NCI-H345 treated with DMSO at 0.1 percent for 48 hours (cell line): ENCODE data around the gene SLC51A.

Experiments
- DNase-seq: peaks from one replicate; lab custom pipeline; 2025; ENCODE audit not compliant: unreplicated experiment; lab: John Stamatoyannopoulos, UW

Gene SLC51A

DNA sequence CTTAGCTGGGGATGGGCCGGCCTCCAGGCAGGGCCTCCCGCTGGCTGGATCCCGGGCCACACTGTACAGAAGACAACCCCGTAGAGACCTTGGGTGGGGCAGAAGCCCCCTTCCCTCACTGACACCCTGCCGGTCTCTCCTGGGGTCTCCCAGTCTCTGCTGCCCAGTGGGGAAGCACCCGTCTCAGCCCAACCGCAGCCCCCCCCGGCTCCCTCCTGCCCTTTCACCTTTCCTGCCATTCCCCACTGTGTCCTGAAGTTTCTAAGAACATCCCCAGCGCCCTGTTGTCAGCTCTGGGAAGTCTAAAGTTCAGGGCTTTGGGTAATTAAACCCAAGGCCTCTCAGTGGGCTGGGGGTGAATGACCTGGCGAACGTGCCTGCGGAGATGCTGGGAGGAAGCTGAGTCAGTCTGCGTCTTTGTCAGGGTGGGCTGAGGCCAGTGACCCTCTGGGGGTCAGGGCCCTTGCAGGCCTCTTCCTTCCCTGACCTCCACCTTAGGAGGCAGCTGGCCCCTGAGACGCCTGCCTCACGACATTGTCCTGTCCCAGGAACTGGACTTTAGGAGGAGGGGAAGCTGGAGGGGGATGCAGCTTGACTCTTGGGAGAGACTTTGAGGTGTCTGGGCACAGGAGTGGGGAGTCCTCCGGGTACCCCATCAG, 1.4 kb upstream of the SLC51A start:
- no peak for DNase-seq

DNA sequence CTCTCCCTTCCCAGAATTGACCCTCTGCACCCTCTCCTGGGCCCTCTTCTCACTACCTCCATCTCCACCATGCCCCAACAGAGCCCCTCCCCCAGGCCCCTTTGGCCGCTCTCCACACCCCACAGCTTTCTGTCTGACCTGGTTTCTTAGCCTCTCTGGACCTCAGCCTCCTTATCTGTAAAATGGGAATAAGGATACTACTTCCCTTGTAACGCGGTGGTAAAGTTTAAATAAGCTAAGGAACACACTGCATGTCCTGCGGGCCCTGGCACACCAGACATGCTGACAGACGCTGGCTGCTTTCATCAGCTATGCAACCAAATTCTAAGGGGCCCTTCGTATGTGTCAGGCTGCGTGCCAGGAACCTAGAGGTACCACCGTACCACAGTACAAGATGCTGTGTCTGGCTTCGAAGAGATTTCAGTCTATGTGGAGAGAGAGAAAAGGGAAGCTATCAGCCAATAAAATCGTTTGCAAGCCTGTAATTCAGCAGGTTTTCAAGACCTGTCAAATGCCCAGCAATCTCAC, 777 bp upstream of the SLC51A start:
- DNase-seq: no peak

DNA sequence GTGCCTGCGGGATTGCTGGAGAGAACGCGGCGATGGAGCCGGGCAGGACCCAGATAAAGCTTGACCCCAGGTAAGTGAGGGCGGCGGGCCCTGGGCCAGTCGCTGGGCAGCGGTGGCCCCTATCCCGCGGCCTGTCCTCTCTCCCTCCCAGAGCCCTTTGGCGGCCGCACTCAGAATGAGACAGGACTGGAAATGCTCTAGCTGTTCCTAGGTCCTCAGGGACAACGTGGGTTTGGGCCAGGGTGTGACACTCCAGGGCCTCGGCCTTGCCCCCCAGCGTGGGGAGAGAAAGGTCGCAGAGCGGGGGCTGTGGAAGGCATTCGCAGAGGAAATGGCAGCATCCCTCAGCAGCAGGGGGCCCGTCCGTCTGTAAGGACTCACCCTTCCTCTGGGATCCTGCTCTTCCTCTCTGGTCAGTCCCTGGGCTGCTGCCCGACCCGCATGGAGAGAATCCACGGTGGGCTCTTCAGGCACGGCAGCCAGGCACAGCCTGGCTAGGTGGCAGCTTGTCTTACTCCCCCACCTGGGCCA, 412 bp downstream of the SLC51A start:
- DNase-seq: no peak

- DNase-seq: no peak
These were observed 1.2 kb downstream of the SLC51A start for GRCh38 chr3:196217307-196218154.

GRCh38 chr3:196218155-196218712, 1.9 kb downstream of the SLC51A start:
- DNase-seq: no peak

DNA sequence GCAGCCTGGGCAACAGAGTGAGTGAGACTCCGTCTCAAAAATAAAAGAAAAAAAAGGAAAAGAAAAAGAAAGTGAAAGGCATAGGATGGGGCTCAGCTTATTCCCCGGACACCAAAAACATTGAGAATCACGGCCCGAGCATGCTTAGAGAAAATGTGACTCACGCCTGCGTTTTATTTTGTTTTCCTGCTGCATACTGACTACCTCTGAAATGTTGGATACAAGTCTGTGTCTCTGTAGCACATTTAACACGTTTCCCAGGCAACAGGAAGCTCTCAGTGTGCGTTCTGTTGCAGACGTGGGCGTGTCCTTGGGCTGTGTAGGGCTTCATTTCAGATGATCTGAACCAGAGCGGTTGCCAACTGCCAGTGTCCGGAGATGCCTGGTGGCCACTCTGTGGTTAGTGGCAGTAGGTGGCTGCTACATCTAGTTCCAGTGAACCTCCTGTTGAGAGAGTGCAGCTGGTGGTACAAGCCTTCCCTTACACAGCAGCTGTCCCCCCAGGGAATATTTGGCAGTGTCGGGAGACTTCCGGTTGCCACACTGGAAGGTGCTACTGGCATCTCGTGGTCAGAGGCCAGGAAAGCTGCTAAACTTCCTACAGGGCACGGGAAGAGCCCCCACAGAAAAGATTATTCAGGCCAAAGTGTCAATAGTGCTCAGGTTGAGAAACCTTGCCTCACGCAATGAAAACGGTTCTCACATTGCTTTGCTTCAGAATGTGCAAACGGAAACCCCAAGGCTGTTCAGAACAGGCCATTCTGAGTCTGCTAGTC, 3.0 kb downstream of the SLC51A start:
- DNase-seq: peak; percentile 47

DNA sequence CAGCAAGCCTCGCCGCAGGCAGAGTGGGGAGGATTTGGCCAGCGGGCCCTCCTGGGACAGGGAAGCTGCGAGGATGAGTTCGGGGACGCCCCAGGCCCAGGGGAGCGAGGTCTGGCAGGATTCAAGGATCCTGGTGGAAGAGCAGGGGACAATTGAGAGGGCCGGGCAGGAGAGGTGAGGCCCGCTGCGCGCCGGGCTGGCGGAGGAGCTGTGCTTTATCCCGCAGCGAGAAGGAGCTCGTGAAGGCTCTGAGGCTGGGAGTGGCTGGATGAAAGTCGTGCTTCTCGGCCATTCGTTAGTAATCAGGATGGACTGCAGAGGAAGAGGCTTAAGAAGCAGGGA, 3.6 kb downstream of the SLC51A start:
- DNase-seq: no peak

DNA sequence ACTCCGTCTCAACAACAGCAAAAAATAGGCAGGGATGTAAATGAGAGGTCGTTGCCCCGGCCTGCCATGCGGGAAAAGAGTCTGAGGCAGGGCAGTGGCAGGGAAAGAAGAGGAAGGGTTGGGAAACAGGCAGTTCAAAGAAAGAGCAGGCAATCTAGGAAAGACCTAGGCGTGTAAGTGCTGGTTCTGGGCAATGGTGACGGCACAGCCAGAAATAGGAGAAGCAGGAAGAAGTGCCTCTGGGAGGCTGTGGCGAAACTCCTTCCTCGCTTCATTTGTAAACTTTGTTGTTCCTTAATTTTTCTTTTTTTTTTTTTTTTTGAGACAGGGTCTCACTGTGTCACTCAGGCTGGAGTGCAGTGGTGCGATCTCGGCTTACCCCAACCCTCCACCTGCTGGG, 4.3 kb downstream of the SLC51A start:
- no peak for DNase-seq

GRCh38 chr3:196220991-196221390, 4.7 kb downstream of the SLC51A start:
- DNase-seq: no peak

DNA sequence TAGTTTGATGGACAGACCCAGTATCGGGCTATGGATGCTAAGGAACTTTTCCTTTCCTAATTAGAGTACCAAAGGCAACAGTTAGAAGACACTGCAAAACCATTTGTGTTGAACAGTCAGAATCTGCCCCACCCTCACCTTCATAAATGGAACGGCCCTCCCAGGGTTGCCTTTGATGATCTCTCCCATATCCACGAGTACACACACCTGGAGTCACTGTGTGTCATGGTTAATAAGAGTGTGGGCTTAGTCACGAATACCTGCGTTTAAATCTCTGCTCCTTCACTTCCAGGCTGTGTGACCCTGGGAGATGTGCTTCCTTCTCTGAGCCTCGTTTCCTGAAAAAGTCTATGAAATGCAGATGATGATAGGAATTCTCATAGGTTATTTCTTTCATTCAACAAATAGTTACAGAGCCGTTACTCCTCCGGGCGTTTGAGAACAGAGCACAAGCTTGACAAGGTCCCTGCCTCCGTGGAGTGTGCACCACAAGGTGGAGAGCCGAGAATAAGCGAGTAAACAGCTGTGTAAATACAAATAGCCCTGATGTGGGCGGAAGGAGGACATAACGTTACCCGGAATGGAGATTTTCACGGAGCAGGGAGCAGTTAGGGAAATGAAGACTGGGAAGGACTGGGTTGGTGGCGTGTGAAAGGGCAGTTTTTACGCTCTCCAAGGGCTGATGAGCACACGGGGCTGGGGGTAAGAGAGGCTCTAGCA, 6.7 kb downstream of the SLC51A start:
- DNase-seq: no peak

DNA sequence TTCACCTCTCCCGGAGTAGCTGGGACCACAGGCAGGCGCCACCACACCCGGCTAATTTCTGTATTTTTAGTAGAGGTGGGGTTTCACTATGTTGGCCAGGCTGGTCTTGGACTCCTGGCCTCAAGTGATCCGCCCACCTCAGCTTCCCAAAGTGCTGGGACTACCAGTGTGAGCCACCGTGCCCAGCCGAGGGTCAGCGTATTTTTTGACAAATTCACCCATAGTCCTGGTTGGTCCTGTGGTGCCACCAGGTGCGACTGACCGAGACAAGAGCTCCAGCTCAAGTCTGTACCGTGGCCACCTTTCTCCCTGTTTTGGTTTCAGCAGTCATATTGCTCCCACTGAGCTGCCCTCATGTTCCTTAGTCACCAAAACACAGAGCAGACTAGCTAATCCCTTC, 8.8 kb downstream of the SLC51A start:
- DNase-seq: no peak

GRCh38 chr3:196225763-196226364, 9.5 kb downstream of the SLC51A start:
- DNase-seq: no peak

- DNase-seq: no peak
These were observed 10.8 kb downstream of the SLC51A start for GRCh38 chr3:196227121-196227561.

DNA sequence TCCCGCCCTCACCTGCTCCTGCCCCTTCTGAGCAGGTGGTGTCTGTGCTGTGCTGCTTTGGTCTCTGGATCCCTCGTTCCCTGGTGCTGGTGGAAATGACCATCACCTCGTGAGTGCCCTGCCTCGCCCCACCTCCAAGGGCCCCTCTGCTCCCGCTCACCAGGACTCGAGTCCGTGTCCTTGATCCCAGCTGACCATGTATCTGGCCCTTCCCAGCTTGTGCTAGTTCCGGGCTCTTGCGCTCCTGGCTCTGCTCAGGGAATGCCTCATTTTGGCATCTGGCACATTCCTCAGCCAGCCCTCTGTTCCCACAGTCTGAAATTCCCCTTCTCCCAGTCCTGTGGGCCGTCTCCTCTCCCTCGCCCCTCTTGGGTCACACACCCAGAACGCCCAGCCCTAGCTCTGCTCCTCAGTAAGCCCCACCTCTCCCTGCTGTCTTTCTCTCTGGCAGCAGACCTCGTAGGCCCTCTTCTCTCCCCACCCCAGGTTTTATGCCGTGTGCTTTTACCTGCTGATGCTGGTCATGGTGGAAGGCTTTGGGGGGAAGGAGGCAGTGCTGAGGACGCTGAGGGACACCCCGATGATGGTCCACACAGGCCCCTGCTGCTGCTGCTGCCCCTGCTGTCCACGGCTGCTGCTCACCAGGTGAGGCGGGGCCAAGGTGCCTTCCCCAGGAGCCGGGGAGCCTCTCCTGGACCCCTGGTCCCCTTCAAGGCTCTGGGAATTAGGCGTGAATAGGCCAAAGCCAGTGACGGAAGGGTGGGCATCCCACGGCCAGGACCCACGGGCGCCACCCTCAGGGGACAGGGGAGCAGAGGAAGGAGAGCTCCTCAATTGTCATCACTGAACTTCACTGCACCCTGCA, 11.5 kb downstream of the SLC51A start:
- DNase-seq: no peak

GRCh38 chr3:196232154-196232881, 16.0 kb downstream of the SLC51A start:
- DNase-seq: no peak

DNA sequence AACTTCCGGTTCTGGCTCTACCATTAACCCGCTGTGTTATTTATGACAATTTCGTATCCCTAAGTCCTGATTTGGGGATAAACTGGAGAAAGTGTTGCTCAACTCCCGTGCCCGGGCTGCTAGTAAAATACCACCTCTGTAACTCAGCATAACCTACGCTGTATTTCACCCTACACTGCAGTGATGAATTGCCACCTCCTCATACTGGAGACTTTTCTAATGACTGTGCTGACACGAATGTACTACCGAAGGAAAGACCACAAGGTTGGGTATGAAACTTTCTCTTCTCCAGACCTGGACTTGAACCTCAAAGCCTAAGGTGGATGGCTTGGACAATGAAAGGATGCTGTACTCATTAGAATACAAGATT, 16.5 kb downstream of the SLC51A start:
- no peak for DNase-seq

- DNase-seq: no peak
These were observed 19.3 kb downstream of the SLC51A start for GRCh38 chr3:196235452-196236122.

- no peak for DNase-seq
These were observed 19.9 kb downstream of the SLC51A start for GRCh38 chr3:196236223-196236622.
